HG03354 (cell line): ENCODE data around the gene DNMT1.
"Not testable (repeated sequence)": the region's sequence is repeated elsewhere in the genome, so short reads cannot be mapped to it uniquely, and the experiment has no call there.

Experiments
- ATAC-seq: cut with Tn5 transposase; IDR thresholded peaks from one replicate; pipeline ENCODE4 v1.9.1; 2021; ENCODE audit warnings: mild to moderate bottlenecking; ENCODE audit not compliant: unreplicated experiment, poor library complexity, severe bottlenecking

The DNMT1 gene

GRCh38 chr19:10194500-10195198, at the start of gene DNMT1:
TSS of gene DNMT1 (minus strand) at chr19:10194953. CDS start at chr19:10194899, 54 bp downstream.
- peak; percentile 89 for ATAC-seq

GRCh38 chr19:10243606-10244005, 48.9 kb upstream of the DNMT1 start:
- ATAC-seq = no peak

- ATAC-seq = not testable (repeated sequence)
Measured at GRCh38 chr19:10241826-10242449, 47.2 kb upstream of the DNMT1 start.

- ATAC-seq = no peak
Measured at GRCh38 chr19:10238172-10238783, 43.5 kb upstream of the DNMT1 start.

GRCh38 chr19:10237702-10238101, 42.9 kb upstream of the DNMT1 start:
- ATAC-seq = no peak

GRCh38 chr19:10235409-10235808, 40.7 kb upstream of the DNMT1 start:
- ATAC-seq = not testable (repeated sequence)

GRCh38 chr19:10235003-10235402, 40.2 kb upstream of the DNMT1 start:
- no peak for ATAC-seq

GRCh38 chr19:10233946-10234345, 39.2 kb upstream of the DNMT1 start:
- ATAC-seq = no peak

GRCh38 chr19:10231612-10232228, 37.0 kb upstream of the DNMT1 start:
- no peak for ATAC-seq

- peak; percentile 46 for ATAC-seq
Measured at GRCh38 chr19:10230861-10231611, 36.3 kb upstream of the DNMT1 start, which contains the start of gene S1PR2. TSS of gene S1PR2 (minus strand) at chr19:10231331. CDS start at chr19:10224905, 6,426 bp downstream.

- ATAC-seq = peak; percentile 20
Measured at GRCh38 chr19:10230173-10230860, 35.6 kb upstream of the DNMT1 start.

- no peak for ATAC-seq
Measured at GRCh38 chr19:10228920-10229319, 34.2 kb upstream of the DNMT1 start.

GRCh38 chr19:10228393-10228792, 33.6 kb upstream of the DNMT1 start:
- no peak for ATAC-seq

GRCh38 chr19:10227026-10227971, 32.5 kb upstream of the DNMT1 start:
- ATAC-seq = no peak

GRCh38 chr19:10226376-10227025, 31.7 kb upstream of the DNMT1 start:
- ATAC-seq = no peak

GRCh38 chr19:10226021-10226375, 31.2 kb upstream of the DNMT1 start:
- ATAC-seq = no peak

GRCh38 chr19:10224337-10224736, 29.6 kb upstream of the DNMT1 start:
- no peak for ATAC-seq
